ENCODE measurements around the gene TMBIM6. TPM values are rescaled to one million over a fixed set of nuclear protein-coding genes. Genes with fewer than 3 reads are reported as not detected.
"Not testable (repeated sequence)": the region's sequence is repeated elsewhere in the genome, so short reads cannot be mapped to it uniquely, and the experiment has no call there.

The TMBIM6 gene
- total RNA-seq, 3 donors from 2014 or later: 364 to 620 (median 409) TPM

- intact Hi-C loops (cut with DNase I; ENCODE audit: low total_unique reads): loop anchor here (5.0 kb wide), 1 partner anchor 67 kb away; no protein-coding TSS in a partner anchor
- no peak for DNase-seq (ENCODE audit: low spot score in 2 of 2)
Observed at GRCh38 chr12:49708851-49709250, 32.5 kb upstream of the TMBIM6 start.

GRCh38 chr12:49713952-49714351 lies 27.4 kb upstream of the TMBIM6 start:
- H3K9me3 ChIP-seq; H3K36me3 ChIP-seq; H3K27ac ChIP-seq; H3K4me3 ChIP-seq; H3K27me3 ChIP-seq; DNase-seq (ENCODE audit: low spot score in 2 of 2); intact Hi-C loops (cut with DNase I; ENCODE audit: low total_unique reads); H3K4me1 ChIP-seq: not testable (repeated sequence)

More at GRCh38 chr12:49708851-49709250, 32.5 kb upstream of the TMBIM6 start:
- H3K9me3 ChIP-seq: no peaks in the 10 kb centered on the region
- no peaks in the 10 kb centered on the region for H3K4me1 ChIP-seq
- no peak overlapping the region for H3K27ac ChIP-seq
- H3K4me3 ChIP-seq: no peak overlapping the region
- H3K27me3 ChIP-seq: no peaks in the 10 kb centered on the region
- H3K36me3 ChIP-seq: no peaks in the 10 kb centered on the region
- no peak for TF ChIP-seq CTCF (IDR thresholded peaks at IDR 0.05)
- TF ChIP-seq POLR2A (IDR thresholded peaks at IDR 0.05): no peak
- no peak for TF ChIP-seq POLR2AphosphoS5 (IDR thresholded peaks at IDR 0.05)

- Histone ChIP-seq H3K36me3 (no peaks in the 10 kb centered on the region), H3K27me3 (no peaks in the 10 kb centered on the region), H3K4me3 (no peak overlapping the region), H3K27ac (no peak overlapping the region), H3K9me3 (no peaks in the 10 kb centered on the region), H3K4me1 (no peaks in the 10 kb centered on the region)
- TF ChIP-seq CTCF (IDR thresholded peaks at IDR 0.05): no peak
- no peak for DNase-seq (ENCODE audit: low spot score in 2 of 2)
- intact Hi-C loops (cut with DNase I; ENCODE audit: low total_unique reads): no loop called here
Observed at GRCh38 chr12:49716553-49716952, 24.8 kb upstream of the TMBIM6 start.

GRCh38 chr12:49717800-49718199 lies 23.6 kb upstream of the TMBIM6 start:
- H3K27me3 ChIP-seq; DNase-seq (ENCODE audit: low spot score in 2 of 2); H3K9me3 ChIP-seq; H3K4me3 ChIP-seq; intact Hi-C loops (cut with DNase I; ENCODE audit: low total_unique reads); H3K4me1 ChIP-seq; H3K36me3 ChIP-seq; H3K27ac ChIP-seq: not testable (repeated sequence)

- H3K36me3 ChIP-seq: no peaks in the 10 kb centered on the region
- TF ChIP-seq POLR2AphosphoS5 (IDR thresholded peaks at IDR 0.05) (no peak), POLR2A (IDR thresholded peaks at IDR 0.05) (no peak), CTCF (IDR thresholded peaks at IDR 0.05) (no peak)
- H3K4me3 ChIP-seq: no peak overlapping the region
- intact Hi-C loops (cut with DNase I; ENCODE audit: low total_unique reads): no loop called here
- no peaks in the 10 kb centered on the region for H3K27me3 ChIP-seq
- H3K4me1 ChIP-seq: no peaks in the 10 kb centered on the region
- H3K27ac ChIP-seq: no peak overlapping the region
- H3K9me3 ChIP-seq: no peaks in the 10 kb centered on the region
- no peak for DNase-seq (ENCODE audit: low spot score in 2 of 2)
Observed at GRCh38 chr12:49720214-49720613, 21.1 kb upstream of the TMBIM6 start.

GRCh38 chr12:49721355-49721754 lies 20.0 kb upstream of the TMBIM6 start:
- H3K4me3 ChIP-seq; H3K27ac ChIP-seq; intact Hi-C loops (cut with DNase I; ENCODE audit: low total_unique reads); DNase-seq (ENCODE audit: low spot score in 2 of 2); H3K27me3 ChIP-seq; H3K9me3 ChIP-seq; H3K36me3 ChIP-seq; H3K4me1 ChIP-seq: not testable (repeated sequence)

GRCh38 chr12:49728446-49728845 lies 12.9 kb upstream of the TMBIM6 start:
- no peak for DNase-seq (ENCODE audit: low spot score in 2 of 2)

More at GRCh38 chr12:49728446-49728845, 12.9 kb upstream of the TMBIM6 start:
- Histone ChIP-seq H3K27me3 (no peaks in the 10 kb centered on the region), H3K4me3 (no peak overlapping the region), H3K36me3 (no peaks in the 10 kb centered on the region), H3K27ac (no peak overlapping the region), H3K4me1 (no peaks in the 10 kb centered on the region), H3K9me3 (no peaks in the 10 kb centered on the region)
- no peak for TF ChIP-seq POLR2AphosphoS5 (IDR thresholded peaks at IDR 0.05)
- no peak for TF ChIP-seq POLR2A (IDR thresholded peaks at IDR 0.05)
- no peak for TF ChIP-seq CTCF (IDR thresholded peaks at IDR 0.05)
- intact Hi-C loops (cut with DNase I; ENCODE audit: low total_unique reads): no loop called here
